HL-60 (cell line): ENCODE results near the gene PLD5.

Experiments
- CTCF ChIP-seq: IDR thresholded peaks from one replicate; pipeline ENCODE4 v1.5.1; 2011; ENCODE audit warnings: low read length, control low read depth, inconsistent platforms; ENCODE audit not compliant: insufficient read depth
- POLR2AphosphoS5 ChIP-seq: IDR thresholded peaks from 2 replicates; pipeline ENCODE4 v1.6.1; 2012; ENCODE audit warnings: low read depth
- REST ChIP-seq: IDR thresholded peaks from 2 replicates; pipeline ENCODE4 v1.6.1; 2012; ENCODE audit warnings: low read depth; ENCODE audit not compliant: insufficient replicate concordance

GRCh38 chr1:242430956-242431355 lies 93.5 kb downstream of the PLD5 start:
- TF ChIP-seq CTCF (no peak), POLR2AphosphoS5 (no peak), REST (no peak)
